Endothelial cell of umbilical vein (primary cell): ENCODE data around the gene RELL1.

ENCODE experiments used
- CTCF ChIP-seq, 2 donors: IDR thresholded peaks; 1 replicate in 1 of 2; 2 replicates in 1 of 2; pipeline ENCODE4 v1.5.1; 2011; ENCODE audit warnings: low read length in 2 of 2, mild to moderate bottlenecking in 2 of 2, moderate library complexity in 2 of 2, control low read depth in 1 of 2, inconsistent platforms in 1 of 2, low read depth in 1 of 2; ENCODE audit not compliant: insufficient read depth in 1 of 2; ENCODE audit errors: extremely low read depth in 1 of 2
- POLR2A ChIP-seq: IDR thresholded peaks from 2 replicates; pipeline ENCODE4 v1.6.1; 2012; ENCODE audit warnings: low read depth, mild to moderate bottlenecking, control low read depth, low read length

GRCh38 chr4:37612811-37613210 lies 73.4 kb downstream of the RELL1 start:
- TF ChIP-seq POLR2A, result no peak
- TF ChIP-seq CTCF (IDR thresholded peaks at IDR 0.05; ENCODE audit: extremely low read depth in 1 of 2, insufficient read depth in 1 of 2, low read depth in 1 of 2, low read length in 2 of 2), result no peak
